GM12878 (cell line): ENCODE measurements around the gene CFHR3. TPM values are rescaled to one million over a fixed set of nuclear protein-coding genes. Genes with fewer than 3 reads are reported as not detected.
"Not testable (repeated sequence)": the region's sequence is repeated elsewhere in the genome, so short reads cannot be mapped to it uniquely, and the experiment has no call there.

Source experiments
- ATAC-seq: fragments of 200-7000 bp; cut with Tn5 transposase; 3 replicates; pipeline ENCODE4 v1.9.1; 2020; ENCODE audit warnings: mild to moderate bottlenecking, moderate library complexity
- BruUV-seq: library from RNA; stranded (reverse); fragments of 400-500 nt; replicated peaks from 2 replicates; lab custom pipeline; 2021; lab: Mats Ljungman, UMichigan
- CTCF ChIA-PET: fragments of 300-600 bp; sonication (Branson Sonifier 250); formaldehyde crosslinking; extraction: SDS; loops from one replicate; lab custom pipeline; 2021; ENCODE audit warnings: inconsistent platforms; lab: Yijun Ruan, JAX
- POLR2A ChIA-PET: fragments of 350-600 bp; formaldehyde crosslinking; extraction: SDS; loops from one replicate; lab custom pipeline; 2021; ENCODE audit warnings: inconsistent platforms; lab: Charles Lee
- RAD21 ChIA-PET: fragments of 300-600 bp; sonication (Branson Sonifier 250); formaldehyde crosslinking; loops from one replicate; lab custom pipeline; 2023; ENCODE audit warnings: antibody characterized with exemption; ENCODE audit not compliant: unreplicated experiment; lab: Charles Lee
- SMC1A ChIA-PET: fragments of 300-600 bp; sonication (Branson Sonifier 250); formaldehyde crosslinking; loops from one replicate; lab custom pipeline; 2023; ENCODE audit not compliant: unreplicated experiment, uncharacterized antibody; lab: Charles Lee
- DNase-seq: peaks from one replicate; pipeline ENCODE4 v3.0.0-alpha.2; 2011; ENCODE audit warnings: low read depth, low spot score
- FAIRE-seq: peaks from 3 replicates; lab custom pipeline; 2011; peaks lifted over from hg19 to GRCh38; lab: Jason Lieb, UNC
- H2AFZ ChIP-seq: 2 replicates; pipeline ENCODE4 v1.6.0; 2011; ENCODE audit warnings: low read depth, low read length, control low read depth; ENCODE audit not compliant: control insufficient read depth
- H3K27ac ChIP-seq: 2 replicates; pipeline ENCODE4 v1.5.1; 2011; ENCODE audit warnings: control low read depth; ENCODE audit not compliant: control insufficient read depth, insufficient read depth
- H3K27me3 ChIP-seq, 2 experiments: replicated peaks in 1 of 2; 2 replicates each; pipeline versions ENCODE4 v1.6.0 to v1.6.1; 2011; ENCODE audit warnings: low read length in 1 of 2; ENCODE audit not compliant: control insufficient read depth in 2 of 2, insufficient read depth in 2 of 2
- H3K36me3 ChIP-seq, 2 experiments: 2 replicates each; pipeline ENCODE4 v1.5.1; 2011; ENCODE audit warnings: low read length in 1 of 2; ENCODE audit not compliant: control insufficient read depth in 2 of 2, insufficient read depth in 2 of 2
- H3K4me1 ChIP-seq: 2 replicates; pipeline ENCODE4 v1.6.1; 2011; ENCODE audit warnings: mild to moderate bottlenecking, low read length, moderate library complexity, mixed read lengths; ENCODE audit not compliant: control insufficient read depth, insufficient read depth
- H3K4me2 ChIP-seq: 2 replicates; pipeline ENCODE4 v1.6.0; 2011; ENCODE audit warnings: control low read depth; ENCODE audit not compliant: control insufficient read depth, insufficient read depth
- H3K4me3 ChIP-seq: fragments of 200-600 bp; sonication (generic); 2 replicates; pipeline ENCODE4 v1.5.1; 2016
- H3K79me2 ChIP-seq: 2 replicates; pipeline ENCODE4 v1.6.0; 2011; ENCODE audit warnings: low read length; ENCODE audit not compliant: control insufficient read depth, insufficient read depth
- H3K9ac ChIP-seq: 2 replicates; pipeline ENCODE4 v1.8.0; 2011; ENCODE audit warnings: low read length, control low read depth, mixed read lengths; ENCODE audit not compliant: control insufficient read depth, insufficient read depth
- H3K9me3 ChIP-seq: replicated peaks from 3 replicates; pipeline ENCODE4 v1.5.1; 2011; ENCODE audit warnings: mild to moderate bottlenecking, low read length; ENCODE audit not compliant: control insufficient read depth, insufficient read depth
- H4K20me1 ChIP-seq: 2 replicates; pipeline ENCODE4 v1.6.0; 2011; ENCODE audit not compliant: control insufficient read depth, insufficient read depth
- RAD21 ChIP-seq: IDR thresholded peaks from 2 replicates; pipeline ENCODE4 v1.6.1; 2011; ENCODE audit warnings: mild to moderate bottlenecking, low read depth, low read length, moderate library complexity; ENCODE audit not compliant: insufficient read depth
- WGBS: methylation state at CpG from one replicate; pipeline ENCODE4 v1.1.6; 2016; ENCODE audit warnings: low lambda C conversion rate; ENCODE audit not compliant: insufficient replicate concordance, insufficient coverage; ENCODE audit errors: missing lambda C conversion rate; 5-methylcytosine and 5-hydroxymethylcytosine counted together
- in situ Hi-C: fragments of 300-500 bp; cut with MboI; formaldehyde crosslinking; loops from 9 replicates; pipeline ENCODE4 v1.14.3; 2018; ENCODE audit warnings: mixed read lengths
- intact Hi-C: fragments of 100-400 bp; cut with micrococcal nuclease; formaldehyde crosslinking; loops from one replicate; pipeline ENCODE4 v1.14.2; 2022; ENCODE audit not compliant: unreplicated experiment
- polyA plus RNA-seq, 11 experiments: library from polyadenylated mRNA; depleted of rRNA in 4 of 11; unstranded in 6 of 11; stranded (reverse) in 5 of 11; fragments of >200 nt; fragmentation: Nextera tagmentation in 4 of 11; fragmentation: Illumina TruSeq in 1 of 11; extraction: Ambion mirVana in 4 of 11; extraction: Trizol in 1 of 11; gene quantifications; 1 replicate in 1 of 11; 2 replicates in 10 of 11; pipeline versions ENCODE4 v1.2.1 to v1.2.3, GENCODE V29; 2011 to 2016; ENCODE audit warnings: inconsistent platforms in 2 of 11, missing spikeins in 2 of 11, low read depth in 1 of 11
- total RNA-seq, 4 experiments: library from RNA; depleted of rRNA in 3 of 4; stranded (reverse); fragments of >200 nt in 3 of 4; fragmentation: Illumina TruSeq in 1 of 4; extraction: Trizol in 1 of 4; gene quantifications; 2 replicates each; pipeline versions ENCODE4 v1.2.1 to v1.2.3, GENCODE V29; 2013 to 2021
- TF ChIP-seq, protein P1 (sequence below), 3 experiments: IDR thresholded peaks in 2 of 3; conservative IDR thresholded peaks in 1 of 3; 2 replicates each; pipeline ENCODE4 v1.5.1; 2011; ENCODE audit warnings: low read depth in 3 of 3, low read length in 3 of 3, mild to moderate bottlenecking in 3 of 3, control low read depth in 2 of 3, moderate library complexity in 2 of 3, inconsistent platforms in 1 of 3, mixed read lengths in 1 of 3; ENCODE audit not compliant: control insufficient read depth in 2 of 3, insufficient read depth in 1 of 3; ENCODE audit errors: extremely low read depth in 1 of 3

The CFHR3 gene
- total and polyA plus RNA-seq, 10 of the 15 experiments (the other 5 are each of a cell fraction or from before 2014, with no cell fraction given) = 0.17 TPM; not detected in 9

GRCh38 chr1:196743244-196743643 is 31.4 kb upstream of the CFHR3 start:
- H3K36me3 ChIP-seq, RAD21 ChIA-PET, H3K4me2 ChIP-seq, H3K27ac ChIP-seq, H3K4me3 ChIP-seq, in situ Hi-C loops, H2AFZ ChIP-seq, H4K20me1 ChIP-seq, H3K9ac ChIP-seq, CTCF ChIA-PET, H3K4me1 ChIP-seq, H3K27me3 ChIP-seq, BruUV-seq, DNase-seq, H3K9me3 ChIP-seq, SMC1A ChIA-PET, H3K79me2 ChIP-seq, POLR2A ChIA-PET, intact Hi-C loops: not testable (repeated sequence)
- TF ChIP-seq, protein P1, sequence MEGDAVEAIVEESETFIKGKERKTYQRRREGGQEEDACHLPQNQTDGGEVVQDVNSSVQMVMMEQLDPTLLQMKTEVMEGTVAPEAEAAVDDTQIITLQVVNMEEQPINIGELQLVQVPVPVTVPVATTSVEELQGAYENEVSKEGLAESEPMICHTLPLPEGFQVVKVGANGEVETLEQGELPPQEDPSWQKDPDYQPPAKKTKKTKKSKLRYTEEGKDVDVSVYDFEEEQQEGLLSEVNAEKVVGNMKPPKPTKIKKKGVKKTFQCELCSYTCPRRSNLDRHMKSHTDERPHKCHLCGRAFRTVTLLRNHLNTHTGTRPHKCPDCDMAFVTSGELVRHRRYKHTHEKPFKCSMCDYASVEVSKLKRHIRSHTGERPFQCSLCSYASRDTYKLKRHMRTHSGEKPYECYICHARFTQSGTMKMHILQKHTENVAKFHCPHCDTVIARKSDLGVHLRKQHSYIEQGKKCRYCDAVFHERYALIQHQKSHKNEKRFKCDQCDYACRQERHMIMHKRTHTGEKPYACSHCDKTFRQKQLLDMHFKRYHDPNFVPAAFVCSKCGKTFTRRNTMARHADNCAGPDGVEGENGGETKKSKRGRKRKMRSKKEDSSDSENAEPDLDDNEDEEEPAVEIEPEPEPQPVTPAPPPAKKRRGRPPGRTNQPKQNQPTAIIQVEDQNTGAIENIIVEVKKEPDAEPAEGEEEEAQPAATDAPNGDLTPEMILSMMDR (IDR thresholded peaks at IDR 0.05 in 2 of 3, conservative IDR thresholded peaks at IDR 0.05 in 1 of 3; ENCODE audit: control insufficient read depth in 2 of 3, extremely low read depth in 1 of 3, insufficient read depth in 1 of 3, low read depth in 3 of 3, low read length in 3 of 3) = peak in 2 of 3 experiments; percentile 14 to 21; a peak in 2 of 6 replicates
- peak; percentile 30 for TF ChIP-seq RAD21
- FAIRE-seq = peak; percentile 85
- ATAC-seq = peak; percentile 87
- WGBS = 7% methylated on average over 6 of the region's 6 CpGs

GRCh38 chr1:196765019-196765740 is 9.5 kb upstream of the CFHR3 start:
- FAIRE-seq, H3K4me3 ChIP-seq, RAD21 ChIA-PET, CTCF ChIA-PET, H3K27me3 ChIP-seq, H3K79me2 ChIP-seq, BruUV-seq, SMC1A ChIA-PET, H3K36me3 ChIP-seq, H3K27ac ChIP-seq, H3K9me3 ChIP-seq, H4K20me1 ChIP-seq, ATAC-seq, intact Hi-C loops, DNase-seq, H2AFZ ChIP-seq, H3K9ac ChIP-seq, H3K4me2 ChIP-seq, POLR2A ChIA-PET, H3K4me1 ChIP-seq, in situ Hi-C loops: not testable (repeated sequence)
- WGBS = 7% methylated on average over 4 of the region's 4 CpGs

- FAIRE-seq, RAD21 ChIA-PET, H3K9me3 ChIP-seq, H3K79me2 ChIP-seq, H4K20me1 ChIP-seq, SMC1A ChIA-PET, DNase-seq, CTCF ChIA-PET, POLR2A ChIA-PET, intact Hi-C loops, ATAC-seq, in situ Hi-C loops, H3K4me3 ChIP-seq, H3K4me1 ChIP-seq, BruUV-seq, H3K36me3 ChIP-seq, H3K4me2 ChIP-seq, H2AFZ ChIP-seq, H3K27me3 ChIP-seq, H3K27ac ChIP-seq, H3K9ac ChIP-seq: not testable (repeated sequence)
- WGBS = 50% methylated on average over 4 of the region's 4 CpGs
Observed at GRCh38 chr1:196769823-196770222, 4.8 kb upstream of the CFHR3 start.
